HepG2 (cell line): ENCODE results near the gene TBC1D1. TPM values are rescaled to one million over a fixed set of nuclear protein-coding genes. Genes with fewer than 3 reads are reported as not detected.

Experiments
- ARNT ChIP-seq: fragments of 450-650 bp; IDR thresholded peaks from 2 replicates; pipeline ENCODE4 v1.6.1; 2017
- ASH2L ChIP-seq: fragments of 300-600, 200-600 bp; sonication (generic); IDR thresholded peaks from 2 replicates; pipeline ENCODE4 v1.7.0; 2017; ENCODE audit warnings: low read depth, mild to moderate bottlenecking, moderate library complexity, mixed read lengths, low read length; ENCODE audit not compliant: insufficient read length
- CBX1 ChIP-seq: IDR thresholded peaks from one replicate; pipeline ENCODE4 v1.6.1; 2016; ENCODE audit warnings: antibody characterized with exemption, low read depth
- ELF3 ChIP-seq: IDR thresholded peaks from 2 replicates; pipeline ENCODE4 v1.6.1; 2016; ENCODE audit warnings: missing genetic modification reagents, missing compliant biosample characterization
- KLF11 ChIP-seq: IDR thresholded peaks from 2 replicates; pipeline ENCODE4 v1.6.1; 2016; ENCODE audit warnings: missing compliant biosample characterization
- MATR3 ChIP-seq: sonication (generic); formaldehyde crosslinking; IDR thresholded peaks from 2 replicates; pipeline ENCODE4 v1.4.0; 2020; ENCODE audit warnings: missing genetic modification reagents
- SAP130 ChIP-seq: IDR thresholded peaks from 2 replicates; pipeline ENCODE4 v1.6.1; 2016; ENCODE audit warnings: low read depth
- SP2 ChIP-seq: sonication (generic); formaldehyde crosslinking; IDR thresholded peaks from 2 replicates; pipeline ENCODE4 v1.5.1; 2020; ENCODE audit warnings: mild to moderate bottlenecking, missing genetic modification reagents
- TOE1 ChIP-seq: sonication (generic); formaldehyde crosslinking; IDR thresholded peaks from 2 replicates; pipeline ENCODE4 v1.4.0; 2020; ENCODE audit warnings: mild to moderate bottlenecking, missing genetic modification reagents
- ZBTB7B ChIP-seq: sonication (generic); formaldehyde crosslinking; IDR thresholded peaks from 2 replicates; pipeline ENCODE4 v1.4.0; 2020; ENCODE audit warnings: missing genetic modification reagents
- ZBTB8A ChIP-seq: sonication (generic); formaldehyde crosslinking; IDR thresholded peaks from 2 replicates; pipeline ENCODE4 v1.4.0; 2020; ENCODE audit warnings: mild to moderate bottlenecking, low read depth, missing genetic modification reagents, borderline replicate concordance
- ZKSCAN1 ChIP-seq: fragments of 150-350 bp; IDR thresholded peaks from 2 replicates; pipeline ENCODE4 v1.6.1; 2014; ENCODE audit warnings: low read length
- ZNF263 ChIP-seq: sonication (generic); formaldehyde crosslinking; IDR thresholded peaks from 2 replicates; pipeline ENCODE4 v1.4.0; 2020; ENCODE audit warnings: missing genetic modification reagents
- ZNF296 ChIP-seq: sonication (generic); formaldehyde crosslinking; conservative IDR thresholded peaks from 2 replicates; pipeline ENCODE4 v1.5.0; 2020; ENCODE audit warnings: mild to moderate bottlenecking, missing genetic modification reagents
- ZNF326 ChIP-seq: sonication (generic); formaldehyde crosslinking; IDR thresholded peaks from 2 replicates; pipeline ENCODE4 v1.4.0; 2020; ENCODE audit warnings: missing genetic modification reagents, borderline replicate concordance
- ZNF44 ChIP-seq: sonication (generic); formaldehyde crosslinking; IDR thresholded peaks from 2 replicates; pipeline ENCODE4 v1.5.1; 2020; ENCODE audit warnings: mild to moderate bottlenecking, missing genetic modification reagents
- ZNF530 ChIP-seq: sonication (generic); formaldehyde crosslinking; IDR thresholded peaks from 2 replicates; pipeline ENCODE4 v1.5.0; 2020; ENCODE audit warnings: low read depth, mild to moderate bottlenecking, missing genetic modification reagents
- ZNF550 ChIP-seq: sonication (generic); formaldehyde crosslinking; IDR thresholded peaks from 2 replicates; pipeline ENCODE4 v1.4.0; 2020; ENCODE audit warnings: mild to moderate bottlenecking, missing genetic modification reagents, borderline replicate concordance
- ZNF839 ChIP-seq: sonication (generic); formaldehyde crosslinking; IDR thresholded peaks from 2 replicates; pipeline ENCODE4 v1.4.0; 2020; ENCODE audit warnings: missing genetic modification reagents, mild to moderate bottlenecking, borderline replicate concordance
- polyA plus RNA-seq, 8 experiments: library from polyadenylated mRNA; depleted of rRNA in 3 of 8; stranded (reverse) in 7 of 8; unstranded in 1 of 8; fragments of >200 nt; fragmentation: Illumina TruSeq in 4 of 8; extraction: Trizol in 4 of 8; gene quantifications; 2 replicates each; pipeline versions ENCODE4 v1.2.1 to v1.2.3, GENCODE V29; 2011 to 2016; ENCODE audit warnings: low read depth in 4 of 8, missing spikeins in 1 of 8, mixed read lengths in 1 of 8; ENCODE audit not compliant: insufficient read depth in 1 of 8
- total RNA-seq, 5 experiments: library from RNA; depleted of rRNA; stranded (reverse); fragments of >200 nt; fragmentation: Illumina TruSeq; extraction: Trizol; gene quantifications; 2 replicates each; pipeline ENCODE4 v1.2.3, GENCODE V29; 2016; ENCODE audit warnings: low read depth in 1 of 5
- TF ChIP-seq, protein P1 (sequence below): sonication (generic); formaldehyde crosslinking; IDR thresholded peaks from 2 replicates; pipeline ENCODE4 v1.4.0; 2020; ENCODE audit warnings: missing genetic modification reagents, low read depth, mild to moderate bottlenecking, borderline replicate concordance
- TF ChIP-seq, protein P2 (sequence below): sonication (generic); formaldehyde crosslinking; IDR thresholded peaks from 2 replicates; pipeline ENCODE4 v1.4.0; 2020; ENCODE audit warnings: missing genetic modification reagents
- TF ChIP-seq, protein P3 (sequence below): sonication (generic); formaldehyde crosslinking; IDR thresholded peaks from 2 replicates; pipeline ENCODE4 v1.5.0; 2020; ENCODE audit warnings: missing genetic modification reagents
- TF ChIP-seq, protein P4 (sequence below): sonication (generic); formaldehyde crosslinking; IDR thresholded peaks from 2 replicates; pipeline ENCODE4 v1.4.0; 2020; ENCODE audit warnings: low read depth, mild to moderate bottlenecking, missing genetic modification reagents

TBC1D1 gene
- total and polyA plus RNA-seq, 2 of the 13 experiments (the other 11 are each of a cell fraction or from before 2014, with no cell fraction given) = 37.3 to 62.8 TPM

DNA sequence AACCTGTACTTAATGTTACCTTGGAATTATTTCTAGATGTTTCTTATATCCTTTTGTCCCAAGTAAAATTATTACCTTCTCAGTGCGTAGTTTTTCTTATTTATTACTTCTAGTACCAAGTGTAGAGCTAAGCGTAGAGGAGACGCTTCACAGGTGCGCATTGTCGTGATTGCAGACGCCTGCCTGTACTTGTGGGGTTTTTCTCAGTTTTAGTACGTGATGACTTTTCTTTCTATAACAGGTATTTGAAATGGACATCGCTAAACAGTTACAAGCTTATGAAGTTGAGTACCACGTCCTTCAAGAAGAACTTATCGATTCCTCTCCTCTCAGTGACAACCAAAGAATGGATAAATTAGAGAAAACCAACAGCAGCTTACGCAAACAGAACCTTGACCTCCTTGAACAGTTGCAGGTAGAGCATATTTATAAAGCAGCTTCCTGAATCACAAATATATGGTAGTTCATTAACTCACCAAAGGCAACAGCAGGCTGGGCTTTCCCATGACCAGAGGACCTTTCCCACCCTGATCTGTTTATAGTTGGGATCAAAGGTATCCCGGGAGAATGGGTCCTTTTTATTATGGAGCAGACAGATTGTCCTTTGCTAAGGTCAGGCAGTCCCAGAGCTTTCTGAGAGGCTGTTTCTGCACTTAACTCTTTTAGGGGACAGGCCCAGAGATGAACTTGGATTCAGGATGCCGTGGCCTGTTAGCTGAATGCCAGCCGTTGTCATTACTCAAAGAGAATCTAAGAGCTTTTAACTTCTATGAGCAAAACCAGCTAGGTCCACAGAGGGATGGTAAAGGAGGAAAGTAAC lies 242.2 kb downstream of the TBC1D1 start (continued):
- TF ChIP-seq, protein P1, sequence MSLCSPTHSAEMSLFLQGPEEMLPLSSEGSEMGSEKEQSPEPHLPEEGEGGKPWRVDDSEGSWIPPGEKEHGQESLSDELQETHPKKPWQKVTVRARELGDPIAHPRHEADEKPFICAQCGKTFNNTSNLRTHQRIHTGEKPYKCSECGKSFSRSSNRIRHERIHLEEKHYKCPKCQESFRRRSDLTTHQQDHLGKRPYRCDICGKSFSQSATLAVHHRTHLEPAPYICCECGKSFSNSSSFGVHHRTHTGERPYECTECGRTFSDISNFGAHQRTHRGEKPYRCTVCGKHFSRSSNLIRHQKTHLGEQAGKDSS (CRISPR knock-in tag) = peak; percentile 55; the same call in 1 of the 2 replicates
- TF ChIP-seq, protein P2, sequence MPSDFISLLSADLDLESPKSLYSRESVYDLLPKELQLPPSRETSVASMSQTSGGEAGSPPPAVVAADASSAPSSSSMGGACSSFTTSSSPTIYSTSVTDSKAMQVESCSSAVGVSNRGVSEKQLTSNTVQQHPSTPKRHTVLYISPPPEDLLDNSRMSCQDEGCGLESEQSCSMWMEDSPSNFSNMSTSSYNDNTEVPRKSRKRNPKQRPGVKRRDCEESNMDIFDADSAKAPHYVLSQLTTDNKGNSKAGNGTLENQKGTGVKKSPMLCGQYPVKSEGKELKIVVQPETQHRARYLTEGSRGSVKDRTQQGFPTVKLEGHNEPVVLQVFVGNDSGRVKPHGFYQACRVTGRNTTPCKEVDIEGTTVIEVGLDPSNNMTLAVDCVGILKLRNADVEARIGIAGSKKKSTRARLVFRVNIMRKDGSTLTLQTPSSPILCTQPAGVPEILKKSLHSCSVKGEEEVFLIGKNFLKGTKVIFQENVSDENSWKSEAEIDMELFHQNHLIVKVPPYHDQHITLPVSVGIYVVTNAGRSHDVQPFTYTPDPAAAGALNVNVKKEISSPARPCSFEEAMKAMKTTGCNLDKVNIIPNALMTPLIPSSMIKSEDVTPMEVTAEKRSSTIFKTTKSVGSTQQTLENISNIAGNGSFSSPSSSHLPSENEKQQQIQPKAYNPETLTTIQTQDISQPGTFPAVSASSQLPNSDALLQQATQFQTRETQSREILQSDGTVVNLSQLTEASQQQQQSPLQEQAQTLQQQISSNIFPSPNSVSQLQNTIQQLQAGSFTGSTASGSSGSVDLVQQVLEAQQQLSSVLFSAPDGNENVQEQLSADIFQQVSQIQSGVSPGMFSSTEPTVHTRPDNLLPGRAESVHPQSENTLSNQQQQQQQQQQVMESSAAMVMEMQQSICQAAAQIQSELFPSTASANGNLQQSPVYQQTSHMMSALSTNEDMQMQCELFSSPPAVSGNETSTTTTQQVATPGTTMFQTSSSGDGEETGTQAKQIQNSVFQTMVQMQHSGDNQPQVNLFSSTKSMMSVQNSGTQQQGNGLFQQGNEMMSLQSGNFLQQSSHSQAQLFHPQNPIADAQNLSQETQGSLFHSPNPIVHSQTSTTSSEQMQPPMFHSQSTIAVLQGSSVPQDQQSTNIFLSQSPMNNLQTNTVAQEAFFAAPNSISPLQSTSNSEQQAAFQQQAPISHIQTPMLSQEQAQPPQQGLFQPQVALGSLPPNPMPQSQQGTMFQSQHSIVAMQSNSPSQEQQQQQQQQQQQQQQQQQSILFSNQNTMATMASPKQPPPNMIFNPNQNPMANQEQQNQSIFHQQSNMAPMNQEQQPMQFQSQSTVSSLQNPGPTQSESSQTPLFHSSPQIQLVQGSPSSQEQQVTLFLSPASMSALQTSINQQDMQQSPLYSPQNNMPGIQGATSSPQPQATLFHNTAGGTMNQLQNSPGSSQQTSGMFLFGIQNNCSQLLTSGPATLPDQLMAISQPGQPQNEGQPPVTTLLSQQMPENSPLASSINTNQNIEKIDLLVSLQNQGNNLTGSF (CRISPR knock-in tag) = no peak
- peak; percentile 90 for TF ChIP-seq ASH2L
- TF ChIP-seq ELF3 (CRISPR knock-in tag) = peak; percentile 98
- no peak for TF ChIP-seq ZNF296 (CRISPR knock-in tag)
- peak; percentile 86; the same call in 1 of the 2 replicates for TF ChIP-seq TOE1 (CRISPR knock-in tag)
- no peak for TF ChIP-seq MATR3
- TF ChIP-seq ZBTB7B = peak; percentile 80
- no peak for TF ChIP-seq ZNF550
- TF ChIP-seq SAP130 (CRISPR knock-in tag) = peak; percentile 84
- no peak for TF ChIP-seq CBX1
- peak; percentile 82; the same call in 1 of the 2 replicates for TF ChIP-seq KLF11 (CRISPR knock-in tag)
- TF ChIP-seq SP2 (CRISPR knock-in tag) = no peak
- no peak for TF ChIP-seq ZKSCAN1
- TF ChIP-seq ZNF326 = no peak
- TF ChIP-seq, protein P3, sequence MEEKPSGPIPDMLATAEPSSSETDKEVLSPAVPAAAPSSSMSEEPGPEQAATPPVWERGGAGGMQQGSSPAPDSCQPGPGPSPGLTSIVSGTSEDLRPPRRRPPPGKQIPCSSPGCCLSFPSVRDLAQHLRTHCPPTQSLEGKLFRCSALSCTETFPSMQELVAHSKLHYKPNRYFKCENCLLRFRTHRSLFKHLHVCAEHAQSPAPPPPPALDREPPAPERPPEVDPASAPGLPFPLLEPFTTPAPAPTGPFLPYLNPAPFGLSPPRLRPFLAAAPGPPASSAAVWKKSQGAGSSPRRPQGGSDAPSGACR (CRISPR knock-in tag) = peak; percentile 94; the same call in 1 of the 2 replicates
- no peak for TF ChIP-seq ZNF530 (CRISPR knock-in tag)
- no peak for TF ChIP-seq ZNF839
- TF ChIP-seq ZBTB8A (CRISPR knock-in tag) = no peak
- TF ChIP-seq, protein P4, sequence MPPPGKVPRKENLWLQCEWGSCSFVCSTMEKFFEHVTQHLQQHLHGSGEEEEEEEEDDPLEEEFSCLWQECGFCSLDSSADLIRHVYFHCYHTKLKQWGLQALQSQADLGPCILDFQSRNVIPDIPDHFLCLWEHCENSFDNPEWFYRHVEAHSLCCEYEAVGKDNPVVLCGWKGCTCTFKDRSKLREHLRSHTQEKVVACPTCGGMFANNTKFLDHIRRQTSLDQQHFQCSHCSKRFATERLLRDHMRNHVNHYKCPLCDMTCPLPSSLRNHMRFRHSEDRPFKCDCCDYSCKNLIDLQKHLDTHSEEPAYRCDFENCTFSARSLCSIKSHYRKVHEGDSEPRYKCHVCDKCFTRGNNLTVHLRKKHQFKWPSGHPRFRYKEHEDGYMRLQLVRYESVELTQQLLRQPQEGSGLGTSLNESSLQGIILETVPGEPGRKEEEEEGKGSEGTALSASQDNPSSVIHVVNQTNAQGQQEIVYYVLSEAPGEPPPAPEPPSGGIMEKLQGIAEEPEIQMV (CRISPR knock-in tag) = 0 out of 2 replicates have a peak, but pooled peaks have one; percentile 50
- TF ChIP-seq ZNF44 (CRISPR knock-in tag) = no peak
- peak; percentile 54; the same call in 1 of the 2 replicates for TF ChIP-seq ZNF263 (CRISPR knock-in tag)
- no peak for TF ChIP-seq ARNT
